GM21786 (cell line): ENCODE measurements around the gene ATP13A3.

ENCODE experiments used
- ATAC-seq: cut with Tn5 transposase; IDR thresholded peaks from one replicate; pipeline ENCODE4 v1.9.1; 2021; ENCODE audit not compliant: unreplicated experiment

The ATP13A3 gene

GRCh38 chr3:194446172-194446571, 40.6 kb downstream of the ATP13A3 start:
- ATAC-seq, result no peak

GRCh38 chr3:194443901-194444300, 42.9 kb downstream of the ATP13A3 start:
- ATAC-seq, result no peak

GRCh38 chr3:194440756-194441155, 46.0 kb downstream of the ATP13A3 start:
- no peak for ATAC-seq

GRCh38 chr3:194439881-194440550, 46.8 kb downstream of the ATP13A3 start:
- no peak for ATAC-seq

GRCh38 chr3:194434503-194434902, 52.3 kb downstream of the ATP13A3 start:
- ATAC-seq, result no peak

- no peak for ATAC-seq
Measured at GRCh38 chr3:194431554-194431953, 55.2 kb downstream of the ATP13A3 start.

- no peak for ATAC-seq
Measured at GRCh38 chr3:194425399-194425798, 61.4 kb downstream of the ATP13A3 start.

- no peak for ATAC-seq
Measured at GRCh38 chr3:194424953-194425352, 61.8 kb downstream of the ATP13A3 start.

- no peak for ATAC-seq
Measured at GRCh38 chr3:194424373-194424772, 62.4 kb downstream of the ATP13A3 start.

- ATAC-seq, result no peak
Measured at GRCh38 chr3:194423317-194423716, 63.5 kb downstream of the ATP13A3 start.

- ATAC-seq, result no peak
Measured at GRCh38 chr3:194422188-194422587, 64.6 kb downstream of the ATP13A3 start.

- no peak for ATAC-seq
Measured at GRCh38 chr3:194418671-194419070, 68.1 kb downstream of the ATP13A3 start.

GRCh38 chr3:194407423-194407822, 79.4 kb downstream of the ATP13A3 start:
- no peak for ATAC-seq

- no peak for ATAC-seq
Measured at GRCh38 chr3:194405766-194406165, 81.0 kb downstream of the ATP13A3 start.

GRCh38 chr3:194404365-194405140, 82.2 kb downstream of the ATP13A3 start:
- ATAC-seq, result no peak

GRCh38 chr3:194401868-194402329, 84.9 kb downstream of the ATP13A3 start:
- no peak for ATAC-seq

GRCh38 chr3:194401346-194401745, 85.5 kb downstream of the ATP13A3 start:
- no peak for ATAC-seq

- ATAC-seq, result no peak
Measured at GRCh38 chr3:194399874-194400411, 86.9 kb downstream of the ATP13A3 start.

- ATAC-seq, result no peak
Measured at GRCh38 chr3:194399166-194399565, 87.6 kb downstream of the ATP13A3 start, which contains the start of gene GP5. TSS of gene GP5 (minus strand) at chr3:194399266. CDS start at chr3:194398282, 984 bp downstream.

GRCh38 chr3:194397757-194398312, 89.0 kb downstream of the ATP13A3 start:
- ATAC-seq, result no peak

GRCh38 chr3:194396859-194397756, 89.7 kb downstream of the ATP13A3 start:
- ATAC-seq, result no peak
